Stomach (tissue), 9 donors: ENCODE measurements around the gene GSG1L. TPM values are rescaled to one million over a fixed set of nuclear protein-coding genes. Genes with fewer than 3 reads are reported as not detected.
"Not testable (repeated sequence)": the region's sequence is repeated elsewhere in the genome, so short reads cannot be mapped to it uniquely, and the experiment has no call there.

Experiments used
- DNase-seq, 2 donors: peaks; one replicate each; pipeline versions ENCODE4 v3.0.0 to v3.0.0-alpha.2; 2013 to 2019
- H3K27ac ChIP-seq, 5 donors: fragments of 200-600 bp in 4 of 5; sonication (generic) in 4 of 5; one replicate each; pipeline ENCODE4 v1.5.1; 2013 to 2019; ENCODE audit warnings: mild to moderate bottlenecking in 1 of 5, moderate library complexity in 1 of 5
- H3K27me3 ChIP-seq, 3 donors: fragments of 200-600 bp; sonication (generic); one replicate each; pipeline ENCODE4 v1.5.1; 2017 to 2019; ENCODE audit warnings: mixed run types in 1 of 3
- H3K36me3 ChIP-seq, 4 donors: fragments of 200-600 bp; sonication (generic); 1 replicate in 3 of 4; 2 replicates in 1 of 4; pipeline ENCODE4 v1.5.1; 2016 to 2019
- H3K4me1 ChIP-seq, 4 donors: fragments of 200-600 bp; sonication (generic); one replicate each; pipeline ENCODE4 v1.5.1; 2016 to 2019
- H3K4me3 ChIP-seq, 4 donors: fragments of 200-600 bp; sonication (generic) in 3 of 4; one replicate each; pipeline ENCODE4 v1.5.1; 2016 to 2019; ENCODE audit warnings: mild to moderate bottlenecking in 1 of 4
- H3K9me3 ChIP-seq, 4 donors: fragments of 200-600 bp; sonication (generic); one replicate each; pipeline ENCODE4 v1.5.1; 2016 to 2019
- CTCF ChIP-seq, 7 experiments: fragments of 450-650 bp in 4 of 7; fragments of 200-600 bp in 3 of 7; sonication (generic) in 3 of 7; IDR thresholded peaks; one replicate each; pipeline ENCODE4 v1.5.1; 2016 to 2019; ENCODE audit warnings: antibody characterized with exemption in 7 of 7, control low read depth in 2 of 7, mild to moderate bottlenecking in 1 of 7
- EP300 ChIP-seq: sonication (generic); formaldehyde crosslinking; IDR thresholded peaks from one replicate; pipeline ENCODE4 v1.6.1; 2017; ENCODE audit warnings: antibody characterized with exemption
- POLR2A ChIP-seq, 4 donors: fragments of 450-650 bp; IDR thresholded peaks; one replicate each; pipeline ENCODE4 v1.6.1; 2016; ENCODE audit warnings: antibody characterized with exemption in 4 of 4, control low read depth in 2 of 4, mild to moderate bottlenecking in 1 of 4, moderate library complexity in 1 of 4
- POLR2AphosphoS5 ChIP-seq, 3 donors: sonication (generic); formaldehyde crosslinking; IDR thresholded peaks; one replicate each; pipeline ENCODE4 v1.6.1; 2016; ENCODE audit warnings: antibody characterized with exemption in 3 of 3
- WGBS, 5 donors: extraction: QIAGEN DNeasy Blood & Tissue Kit in 3 of 5; methylation state at CpG; one replicate each; pipeline versions ENCODE4 v1.1.5 to v1.1.7; 2013 to 2018; 5-methylcytosine and 5-hydroxymethylcytosine counted together
- intact Hi-C: fragments of 100-400 bp; cut with DNase I; formaldehyde crosslinking; loops from one replicate; pipeline ENCODE4 v1.15.1; 2023; ENCODE audit warnings: low total_unique reads
- polyA plus RNA-seq, 3 donors: library from polyadenylated mRNA; stranded (reverse); fragments of 200-250 nt; gene quantifications; one replicate each; pipeline ENCODE4 v1.2.3, GENCODE V29; 2013
- total RNA-seq, 5 donors: library from RNA; depleted of rRNA; stranded (reverse); fragments of >200 nt; gene quantifications; one replicate each; pipeline versions ENCODE4 v1.1.0 to v1.2.3, GENCODE V29; 2014 to 2016
- donor health status: healthy with polysubstance abuse.
- donor health status: Bipolar disorder and iron deficiency.
- donor health status: healthy.

GSG1L gene
- total and polyA plus RNA-seq, 8 donors = 0.06 TPM; not detected in 7

- intact Hi-C loops = no loop called here
- WGBS, 5 donors = 94 to 97% (median 95%) methylated on average over 14 of the region's 14 CpGs
Measured at GRCh38 chr16:27747946-27748345, 315.6 kb downstream of the GSG1L start.

GRCh38 chr16:27746076-27746855 is 317.2 kb downstream of the GSG1L start:
- H3K4me1 ChIP-seq = peaks cover 0 to 10% (median 0%) of the 10 kb centered on the region in 4 donors
- no peaks in the 10 kb centered on the region for H3K27me3 ChIP-seq
- H3K9me3 ChIP-seq = no peaks in the 10 kb centered on the region
- H3K4me3 ChIP-seq = no peak overlapping the region
- 92 to 97% (median 95%) methylated on average over 18 of the region's 18 CpGs for WGBS, 5 donors
- no peak for DNase-seq
- TF ChIP-seq POLR2AphosphoS5 (IDR thresholded peaks at IDR 0.05) (no peak), CTCF (IDR thresholded peaks at IDR 0.05) (no peak), POLR2A (IDR thresholded peaks at IDR 0.05) (no peak), EP300 (no peak)
- H3K27ac ChIP-seq = no peak overlapping the region
- peaks cover 3 to 59% (median 26%) of the 10 kb centered on the region in 4 donors for H3K36me3 ChIP-seq
- intact Hi-C loops = no loop called here

More at GRCh38 chr16:27747946-27748345, 315.6 kb downstream of the GSG1L start:
- no peak overlapping the region for H3K4me3 ChIP-seq
- DNase-seq = no peak
- no peaks in the 10 kb centered on the region for H3K9me3 ChIP-seq
- TF ChIP-seq POLR2AphosphoS5 (IDR thresholded peaks at IDR 0.05) (no peak), POLR2A (IDR thresholded peaks at IDR 0.05) (no peak), EP300 (no peak), CTCF (IDR thresholded peaks at IDR 0.05) (no peak)
- H3K4me1 ChIP-seq = peaks cover 0 to 10% (median 0%) of the 10 kb centered on the region in 4 donors
- H3K36me3 ChIP-seq = peaks cover 3 to 55% (median 35%) of the 10 kb centered on the region in 4 donors
- H3K27me3 ChIP-seq = no peaks in the 10 kb centered on the region
- H3K27ac ChIP-seq = no peak overlapping the region

- peaks cover 0 to 10% (median 0%) of the 10 kb centered on the region in 4 donors for H3K4me1 ChIP-seq
- intact Hi-C loops = no loop called here
- DNase-seq = no peak
- H3K27me3 ChIP-seq = no peaks in the 10 kb centered on the region
- H3K9me3 ChIP-seq = no peaks in the 10 kb centered on the region
- H3K4me3 ChIP-seq = no peak overlapping the region
- no peak overlapping the region for H3K27ac ChIP-seq
- 89 to 99% (median 96%) methylated on average over 3 of the region's 3 CpGs for WGBS, 5 donors
- H3K36me3 ChIP-seq = peaks cover 11 to 62% (median 29%) of the 10 kb centered on the region in 4 donors
- TF ChIP-seq CTCF (IDR thresholded peaks at IDR 0.05) = no peak
- no peak for TF ChIP-seq EP300
- no peak for TF ChIP-seq POLR2AphosphoS5 (IDR thresholded peaks at IDR 0.05)
- no peak for TF ChIP-seq POLR2A (IDR thresholded peaks at IDR 0.05)
Measured at GRCh38 chr16:27745348-27745747, 318.2 kb downstream of the GSG1L start.

- DNase-seq = no peak
- intact Hi-C loops = no loop called here
- 91 to 97% (median 93%) methylated on average over 5 of the region's 5 CpGs for WGBS, 5 donors
- peaks cover 11 to 61% (median 26%) of the 10 kb centered on the region in 4 donors for H3K36me3 ChIP-seq
- peaks cover 0 to 5% (median 0%) of the 10 kb centered on the region in 4 donors for H3K4me1 ChIP-seq
- H3K27ac ChIP-seq = no peak overlapping the region
- H3K9me3 ChIP-seq = no peaks in the 10 kb centered on the region
- H3K4me3 ChIP-seq = no peak overlapping the region
- H3K27me3 ChIP-seq = no peaks in the 10 kb centered on the region
- no peak for TF ChIP-seq CTCF (IDR thresholded peaks at IDR 0.05)
- TF ChIP-seq POLR2A (IDR thresholded peaks at IDR 0.05) = no peak
- TF ChIP-seq EP300 = no peak
- TF ChIP-seq POLR2AphosphoS5 (IDR thresholded peaks at IDR 0.05) = no peak
Measured at GRCh38 chr16:27743963-27744362, 319.6 kb downstream of the GSG1L start.

- WGBS, 5 donors = 96 to 99% (median 98%) methylated on average over 3 of the region's 3 CpGs
- H3K4me1 ChIP-seq, DNase-seq, H3K27me3 ChIP-seq, H3K9me3 ChIP-seq, H3K27ac ChIP-seq, H3K4me3 ChIP-seq, intact Hi-C loops: not testable (repeated sequence)
- peaks cover 11 to 70% (median 31%) of the 10 kb centered on the region in 4 donors for H3K36me3 ChIP-seq
Measured at GRCh38 chr16:27743001-27743400, 320.5 kb downstream of the GSG1L start.
